GM19468 (cell line): Measurements from ENCODE around the gene PHRF1.

Experiments used
- ATAC-seq: cut with Tn5 transposase; IDR thresholded peaks from one replicate; pipeline ENCODE4 v1.9.1; 2021; ENCODE audit warnings: mild to moderate bottlenecking, moderate library complexity, moderate number of reproducible peaks; ENCODE audit not compliant: unreplicated experiment; ENCODE audit errors: extremely low read depth

Gene PHRF1

GRCh38 chr11:557328-558132, 18.7 kb upstream of the PHRF1 start:
- no peak for ATAC-seq

GRCh38 chr11:558503-558902, 17.8 kb upstream of the PHRF1 start:
- ATAC-seq, result no peak

GRCh38 chr11:559020-559620, 17.1 kb upstream of the PHRF1 start:
- ATAC-seq, result no peak

GRCh38 chr11:559712-560304, 16.5 kb upstream of the PHRF1 start:
- no peak for ATAC-seq

GRCh38 chr11:560305-561147, 15.7 kb upstream of the PHRF1 start, which contains the start of the genes LMNTD2 and RASSF7:
TSS of gene LMNTD2 (minus strand) at chr11:560738. CDS start at chr11:560716, 22 bp downstream.
TSS of gene RASSF7 (plus strand) at chr11:560970. CDS start at chr11:561769, 799 bp downstream.
- ATAC-seq, result peak; percentile 77

GRCh38 chr11:561148-562003, 14.9 kb upstream of the PHRF1 start:
- ATAC-seq, result no peak

- no peak for ATAC-seq
Observed at GRCh38 chr11:562046-562645, 14.1 kb upstream of the PHRF1 start.

GRCh38 chr11:563066-563811, 13.0 kb upstream of the PHRF1 start:
- ATAC-seq, result no peak

GRCh38 chr11:563812-564578, 12.3 kb upstream of the PHRF1 start:
- no peak for ATAC-seq

- no peak for ATAC-seq
Observed at GRCh38 chr11:565921-566509, 10.3 kb upstream of the PHRF1 start.

- ATAC-seq, result no peak
Observed at GRCh38 chr11:567011-567628, 9.2 kb upstream of the PHRF1 start.

- ATAC-seq, result no peak
Observed at GRCh38 chr11:567629-568292, 8.5 kb upstream of the PHRF1 start.

- peak; percentile 74 for ATAC-seq
Observed at GRCh38 chr11:568306-569157, 7.7 kb upstream of the PHRF1 start.

GRCh38 chr11:569158-569885, 6.9 kb upstream of the PHRF1 start:
- ATAC-seq, result no peak

GRCh38 chr11:571802-572185, 4.5 kb upstream of the PHRF1 start:
- no peak for ATAC-seq
